Muscle of leg (tissue), 11 donors: Measurements from ENCODE around the gene CCL16. TPM values are rescaled to one million over a fixed set of nuclear protein-coding genes. Genes with fewer than 3 reads are reported as not detected.
A peak's percentile ranks its signal among the peaks of the same experiment; 100 is the strongest.
"Not testable (repeated sequence)": the region's sequence is repeated elsewhere in the genome, so short reads cannot be mapped to it uniquely, and the experiment has no call there.

Experiments
- DNase-seq: peaks from one replicate; pipeline ENCODE4 v3.0.0; 2013
- H3K27ac ChIP-seq: one replicate; pipeline ENCODE4 v1.5.1; 2013; ENCODE audit warnings: mild to moderate bottlenecking, low read length, control low read depth
- H3K27me3 ChIP-seq: one replicate; pipeline ENCODE4 v1.6.1; 2013; ENCODE audit warnings: low read length; ENCODE audit not compliant: control insufficient read depth, insufficient read depth
- H3K36me3 ChIP-seq: one replicate; pipeline ENCODE4 v1.6.1; 2013; ENCODE audit warnings: low read length; ENCODE audit not compliant: control insufficient read depth, insufficient read depth
- H3K4me1 ChIP-seq: one replicate; pipeline ENCODE4 v1.6.1; 2013; ENCODE audit warnings: low read length; ENCODE audit not compliant: control insufficient read depth, insufficient read depth
- H3K4me3 ChIP-seq: one replicate; pipeline ENCODE4 v1.5.1; 2013; ENCODE audit warnings: low read length, control low read depth
- H3K9me3 ChIP-seq: replicated peaks from 2 replicates; pipeline ENCODE4 v1.6.1; 2013; ENCODE audit warnings: low read depth, low read length; ENCODE audit not compliant: control insufficient read depth
- WGBS: methylation state at CpG from one replicate; pipeline ENCODE4 v1.1.5; 2013; ENCODE audit warnings: missing lambda C conversion rate; ENCODE audit not compliant: insufficient coverage; 5-methylcytosine and 5-hydroxymethylcytosine counted together
- polyA plus RNA-seq, 8 donors: library from polyadenylated mRNA; unstranded; fragments of 120-200 nt; gene quantifications; one replicate each; pipeline versions ENCODE4 v1.2.1 to v1.2.3, GENCODE V29; 2013; ENCODE audit warnings: inconsistent platforms in 1 of 8, low replicate concordance in 1 of 8; ENCODE audit not compliant: insufficient read length in 8 of 8, insufficient read depth in 1 of 8
- total RNA-seq: library from RNA; stranded (reverse); fragments of 120-200 nt; gene quantifications from one replicate; pipeline ENCODE4 v1.2.4, GENCODE V29; 2013

Gene CCL16
- total and polyA plus RNA-seq, 9 donors = 0.11 to 0.53 (median 0.19) TPM

DNA sequence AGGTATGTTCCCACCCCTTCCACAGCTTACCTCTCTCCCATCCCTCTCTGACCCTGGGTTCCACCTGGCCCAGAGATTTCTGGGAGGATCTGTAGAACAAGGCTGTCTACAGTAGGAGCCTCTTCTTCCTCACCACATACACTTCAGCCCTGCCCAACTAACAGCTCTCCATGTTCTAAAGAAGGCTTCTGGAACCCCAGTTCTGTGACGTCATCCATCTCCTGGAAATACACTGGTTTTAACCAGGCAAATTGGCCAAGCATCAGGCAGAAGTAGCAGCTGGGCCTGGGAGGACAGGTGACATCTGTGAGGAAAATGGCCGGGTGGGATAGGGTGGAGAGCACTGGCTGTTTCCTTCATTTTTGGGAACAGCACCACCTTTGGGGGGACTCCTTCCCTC, 37.8 kb downstream of the CCL16 start, which contains the start of gene LYZL6:
LYZL6 (minus strand) TSS at position 177 of the 400 bp plus-strand sequence. CDS start 4,357 bp downstream, outside the sequence.
- 61% methylated on average over 2 of the region's 2 CpGs for WGBS
- Histone ChIP-seq H3K36me3 (no peaks in the 10 kb centered on the region), H3K4me1 (no peaks in the 10 kb centered on the region), H3K27ac (no peak within 1 kb of the TSS), H3K9me3 (no peaks in the 10 kb centered on the region), H3K27me3 (no peaks in the 10 kb centered on the region), H3K4me3 (no peak within 1 kb of the TSS)
- DNase-seq = no peak

DNA sequence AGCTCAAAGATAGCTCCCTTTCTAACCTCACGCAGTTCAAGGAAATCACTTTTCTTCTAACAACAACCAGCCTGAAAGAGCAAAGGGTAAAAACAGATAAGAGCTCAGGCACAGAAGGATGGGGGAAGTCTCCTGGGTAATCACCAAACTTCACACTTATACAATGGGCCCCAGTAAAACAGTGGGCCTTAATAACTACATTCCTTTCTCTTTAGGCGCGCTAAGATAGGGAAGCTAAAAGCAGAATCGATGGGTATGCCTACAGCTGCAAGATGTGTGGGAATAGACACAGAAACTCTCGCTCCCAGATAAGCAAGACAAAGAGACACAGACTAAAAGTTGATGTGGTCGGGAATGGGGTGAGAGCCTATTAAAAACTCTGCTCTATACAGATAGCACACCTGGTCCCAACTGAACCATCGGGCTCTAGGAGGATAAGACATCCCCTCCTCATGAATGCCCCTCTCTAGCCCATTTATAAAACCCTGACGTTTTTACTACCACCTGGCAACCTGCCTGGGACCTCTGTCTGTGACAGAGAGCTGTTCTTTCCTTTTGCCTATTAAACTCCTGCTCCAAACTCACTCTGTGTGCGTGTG, 38.6 kb downstream of the CCL16 start:
- Histone ChIP-seq H3K4me1 (no peaks in the 10 kb centered on the region), H3K4me3 (no peak overlapping the region), H3K36me3 (no peaks in the 10 kb centered on the region), H3K9me3 (no peaks in the 10 kb centered on the region), H3K27ac (no peak overlapping the region), H3K27me3 (no peaks in the 10 kb centered on the region)
- DNase-seq = no peak
- WGBS = 23% methylated on average over 3 of the region's 9 CpGs

DNA sequence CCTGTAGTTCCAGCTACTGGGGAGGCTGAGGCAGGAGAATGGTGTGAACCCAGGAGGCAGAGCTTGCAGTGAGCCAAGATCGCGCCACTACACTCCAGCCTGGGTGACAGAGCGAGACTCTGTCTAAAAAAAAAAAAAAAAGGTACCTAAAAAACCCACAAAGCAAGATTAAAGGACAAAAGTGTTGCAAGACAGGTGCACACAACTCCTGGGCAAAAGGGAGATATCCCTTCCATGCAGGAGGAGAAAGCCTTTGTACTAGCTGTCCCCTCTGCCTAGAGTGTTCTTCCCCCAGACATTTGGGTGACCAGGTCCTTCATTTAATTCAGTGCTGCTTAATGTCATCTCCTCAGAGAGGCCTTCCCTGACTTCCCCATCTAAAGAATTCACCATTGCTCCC, 42.8 kb downstream of the CCL16 start:
- not testable (repeated sequence) for H3K27ac ChIP-seq, H3K4me1 ChIP-seq, H3K27me3 ChIP-seq, H3K36me3 ChIP-seq, H3K4me3 ChIP-seq, DNase-seq, H3K9me3 ChIP-seq
- WGBS = no CpG with 5 or more reads among the region's 3 CpGs

DNA sequence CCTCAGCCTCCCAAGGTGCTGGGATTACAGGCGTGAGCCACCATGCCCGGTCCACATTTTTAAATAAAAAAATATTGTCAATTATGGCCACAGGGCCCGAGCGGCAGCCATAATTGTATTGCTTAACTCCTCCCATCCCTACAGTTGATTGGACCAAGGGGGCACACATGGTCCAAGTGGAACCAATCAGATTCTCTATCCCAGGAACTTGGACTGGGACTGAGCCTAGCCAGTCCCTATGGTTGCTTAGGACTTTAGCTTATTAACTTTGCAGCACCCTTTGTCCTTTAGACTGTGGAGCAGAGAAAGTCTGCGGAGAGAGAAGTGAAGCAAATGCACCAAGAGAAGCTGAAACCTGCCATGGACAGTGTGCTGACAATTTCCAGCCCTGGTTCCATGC, 45.2 kb downstream of the CCL16 start:
- DNase-seq = no peak
- Histone ChIP-seq H3K27me3 (no peaks in the 10 kb centered on the region), H3K9me3 (no peaks in the 10 kb centered on the region), H3K4me3 (no peak overlapping the region), H3K27ac (no peak overlapping the region), H3K36me3 (no peaks in the 10 kb centered on the region), H3K4me1 (peaks cover 12% of the 10 kb centered on the region)
- WGBS = 98% methylated on average over 5 of the region's 5 CpGs

DNA sequence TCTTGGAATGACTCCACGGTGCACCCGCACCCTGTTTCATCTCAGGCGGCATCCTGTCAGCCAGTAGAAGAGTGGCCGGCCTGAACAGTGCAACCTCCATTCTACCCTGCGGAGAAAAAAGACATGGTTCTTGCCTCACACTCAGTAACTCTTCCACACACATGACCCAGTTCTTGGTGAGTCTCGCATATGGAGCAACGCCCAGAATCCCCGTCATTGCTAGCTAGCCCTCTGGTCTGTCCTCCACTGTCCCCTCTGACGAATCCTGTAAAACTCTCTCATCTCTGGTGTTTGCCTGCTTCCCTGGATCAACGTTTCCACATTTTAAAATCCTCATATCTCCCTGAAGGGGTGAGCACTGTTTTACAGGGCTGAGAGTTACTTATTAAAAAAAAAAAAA, 46.5 kb downstream of the CCL16 start:
- Histone ChIP-seq H3K4me1 (peaks cover 21% of the 10 kb centered on the region), H3K4me3 (no peak overlapping the region), H3K9me3 (no peaks in the 10 kb centered on the region), H3K27ac (no peak overlapping the region), H3K36me3 (no peaks in the 10 kb centered on the region), H3K27me3 (no peaks in the 10 kb centered on the region)
- no peak for DNase-seq
- WGBS = 78% methylated on average over 8 of the region's 10 CpGs

DNA sequence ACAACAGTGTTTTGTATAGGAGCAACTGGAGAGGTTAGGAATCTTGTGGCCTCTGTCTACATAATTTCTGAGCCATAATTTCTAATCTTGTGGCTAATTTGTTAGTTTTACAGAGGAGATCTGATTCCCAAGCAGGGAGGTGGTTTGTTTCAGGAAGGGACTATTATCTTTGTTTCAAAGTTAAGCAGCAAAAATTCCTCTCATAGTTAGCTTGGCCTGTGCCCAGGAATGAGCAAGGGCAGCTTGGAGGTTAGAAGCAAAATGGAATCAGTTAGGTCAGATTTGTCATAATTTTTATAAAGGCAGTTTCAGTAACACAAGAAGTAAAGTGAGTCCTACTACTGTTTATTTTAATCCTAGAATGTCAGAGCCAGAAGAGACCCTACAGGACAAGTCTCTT, 48.7 kb downstream of the CCL16 start:
- no peaks in the 10 kb centered on the region for H3K27me3 ChIP-seq
- no peak overlapping the region for H3K4me3 ChIP-seq
- no peaks in the 10 kb centered on the region for H3K9me3 ChIP-seq
- H3K27ac ChIP-seq = no peak overlapping the region
- peaks cover 21% of the 10 kb centered on the region for H3K4me1 ChIP-seq
- H3K36me3 ChIP-seq = no peaks in the 10 kb centered on the region
- DNase-seq = peak; percentile 7

DNA sequence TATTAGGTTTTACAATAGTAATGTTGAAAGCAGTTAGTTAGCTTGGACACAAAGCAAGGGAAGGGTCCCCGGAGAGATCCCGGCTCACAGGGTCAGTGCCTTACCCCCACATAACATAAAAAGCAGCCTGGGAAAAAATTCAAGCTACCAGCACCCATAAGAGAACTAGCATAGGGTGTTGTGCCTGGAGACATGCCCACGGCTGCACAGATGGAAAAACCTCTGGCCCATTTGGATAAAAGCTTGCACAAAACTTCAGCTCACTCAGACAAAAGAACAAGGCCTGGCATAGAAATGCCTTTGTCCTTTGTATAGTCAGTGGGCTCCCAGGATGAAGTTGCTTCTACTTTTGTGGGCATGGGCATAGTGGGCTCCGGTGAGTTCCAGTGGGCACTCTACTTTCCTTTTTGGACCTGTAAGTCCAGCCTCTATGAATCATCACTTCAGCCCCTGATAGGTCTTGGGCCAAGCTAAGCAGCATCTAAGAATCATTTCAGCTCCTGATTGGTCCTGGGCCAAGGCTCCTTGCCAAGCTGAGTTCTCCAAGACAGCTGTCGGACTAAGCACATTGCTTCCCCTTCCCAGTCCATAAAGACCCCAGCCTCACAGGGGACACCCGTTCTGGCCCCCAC, 49.4 kb downstream of the CCL16 start:
- Histone ChIP-seq H3K36me3 (no peaks in the 10 kb centered on the region), H3K9me3 (no peaks in the 10 kb centered on the region), H3K27ac (no peak overlapping the region), H3K4me1 (peaks cover 21% of the 10 kb centered on the region), H3K27me3 (no peaks in the 10 kb centered on the region), H3K4me3 (no peak overlapping the region)
- 33% methylated on average over 4 of the region's 6 CpGs for WGBS
- DNase-seq = peak; percentile 59

DNA sequence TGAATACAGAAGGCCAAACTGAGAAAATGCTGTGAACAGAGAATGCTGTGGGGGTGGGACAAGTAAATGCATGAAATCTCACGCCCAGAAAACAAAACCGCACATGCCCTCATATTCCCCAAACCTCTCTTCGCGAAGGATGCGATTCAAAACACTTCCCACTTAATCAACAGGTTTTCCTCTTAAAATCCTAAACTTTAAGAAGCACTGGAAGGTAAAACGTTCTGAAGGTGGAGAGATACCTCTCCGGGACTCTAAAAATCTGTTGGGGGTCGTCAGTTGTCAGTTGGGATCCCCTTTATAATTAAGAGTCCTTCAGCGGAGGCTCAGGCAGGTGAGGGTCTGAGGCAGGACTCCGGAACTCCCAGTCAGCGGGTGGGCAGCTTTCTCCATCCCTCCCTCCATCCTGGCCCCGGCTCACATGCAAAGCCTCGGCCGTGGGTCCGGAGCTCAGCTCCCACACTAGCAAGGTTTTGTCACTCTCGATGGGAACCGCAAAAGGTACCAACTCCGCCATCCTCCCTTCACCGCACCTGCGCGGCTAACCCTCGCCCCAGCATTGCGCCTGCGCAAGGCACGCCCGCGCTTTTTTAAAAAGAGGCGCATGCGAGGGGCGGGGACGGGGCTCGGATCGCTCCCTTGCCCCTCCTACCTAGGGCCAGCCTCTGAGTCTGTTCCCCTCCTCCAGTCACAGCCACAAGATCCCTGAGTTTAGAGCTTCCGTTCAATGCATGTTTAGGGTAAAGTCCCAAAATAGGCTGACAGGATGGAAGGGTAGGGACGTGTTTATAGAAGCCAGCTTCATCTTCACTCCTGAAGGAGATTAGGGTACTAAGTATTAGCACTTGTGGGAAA, 50.9 kb downstream of the CCL16 start, which contains the start of gene RDM1:
RDM1 (minus strand) TSS at position 563 of the 855 bp plus-strand sequence; CDS start at position 517, 46 bp downstream.
- no peaks in the 10 kb centered on the region for H3K36me3 ChIP-seq
- H3K9me3 ChIP-seq = no peaks in the 10 kb centered on the region
- H3K4me3 ChIP-seq = peak within 1 kb of the TSS; percentile 46
- H3K27me3 ChIP-seq = no peaks in the 10 kb centered on the region
- H3K27ac ChIP-seq = no peak within 1 kb of the TSS
- H3K4me1 ChIP-seq = peaks cover 21% of the 10 kb centered on the region
- WGBS = 0% methylated on average over 25 of the region's 35 CpGs
- peak; percentile 83 for DNase-seq

DNA sequence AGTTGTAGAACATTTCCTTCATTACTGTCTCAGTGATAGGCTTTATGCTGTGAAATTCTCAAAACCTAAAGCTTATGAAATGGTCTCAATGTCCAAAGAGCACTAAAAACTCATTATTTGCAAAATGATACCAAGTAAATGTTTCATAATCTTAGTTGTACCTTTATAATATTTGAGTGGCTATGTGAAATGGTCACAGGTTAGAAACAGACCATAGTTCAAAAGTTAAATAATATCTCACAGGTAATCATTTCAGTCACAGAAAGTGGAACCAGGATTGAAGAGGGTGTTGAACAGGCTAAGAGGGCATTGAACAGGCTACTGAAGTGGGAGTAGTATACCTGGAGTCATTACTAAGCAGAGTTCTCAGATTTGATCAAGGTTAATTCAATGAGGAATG, 53.6 kb downstream of the CCL16 start:
- H3K9me3 ChIP-seq = no peaks in the 10 kb centered on the region
- H3K27me3 ChIP-seq = no peaks in the 10 kb centered on the region
- no peak overlapping the region for H3K27ac ChIP-seq
- H3K4me1 ChIP-seq = peaks cover 21% of the 10 kb centered on the region
- H3K4me3 ChIP-seq = no peak overlapping the region
- DNase-seq = no peak
- H3K36me3 ChIP-seq = no peaks in the 10 kb centered on the region
